HFFc6 (cell line): Measurements from ENCODE around the gene PAK6. TPM values are rescaled to one million over a fixed set of nuclear protein-coding genes. Genes with fewer than 3 reads are reported as not detected.
A peak's percentile ranks its signal among the peaks of the same experiment; 100 is the strongest.

ENCODE experiments used
- DNase-seq: peaks from one replicate; pipeline ENCODE4 v3.0.0-alpha.2; 2018
- H3K27ac Mint-ChIP-seq: 2 replicates; pipeline ENCODE4 v1.8.0; 2020; ENCODE audit warnings: mild to moderate bottlenecking, mixed read lengths
- H3K27me3 Mint-ChIP-seq: 2 replicates; pipeline ENCODE4 v1.8.0; 2021; ENCODE audit warnings: mild to moderate bottlenecking, moderate library complexity, mixed read lengths; ENCODE audit not compliant: insufficient read depth
- H3K36me3 Mint-ChIP-seq: 2 replicates; pipeline ENCODE4 v1.8.0; 2021; ENCODE audit warnings: low read depth, mixed read lengths
- H3K4me1 Mint-ChIP-seq: 2 replicates; pipeline ENCODE4 v1.8.0; 2020; ENCODE audit warnings: low read depth, mixed read lengths
- H3K4me3 Mint-ChIP-seq: 2 replicates; pipeline ENCODE4 v1.8.0; 2020; ENCODE audit warnings: mild to moderate bottlenecking, moderate library complexity, mixed read lengths
- H3K9me3 Mint-ChIP-seq: 2 replicates; pipeline ENCODE4 v1.8.0; 2020; ENCODE audit warnings: mild to moderate bottlenecking, mixed read lengths
- total RNA-seq, 6 experiments: library from RNA; stranded (reverse); fragmentation: NEBNext Ultra II Directional; extraction: Animal tissue kit (Norgen Biotek cat#: 25700); gene quantifications; 2 replicates in 1 of 6; 3 replicates in 5 of 6; pipeline ENCODE4 v1.2.3, GENCODE V29; 2021
- TF ChIP-seq, protein P1 (sequence below): fragments of 200-600 bp; sonication (generic); IDR thresholded peaks from 2 replicates; pipeline ENCODE4 v1.5.0; 2021; ENCODE audit warnings: antibody characterized with exemption, mild to moderate bottlenecking

PAK6 gene
- total RNA-seq, 6 experiments from 2014 or later = not detected

GRCh38 chr15:40259021-40259420 is 20.2 kb downstream of the PAK6 start:
- no peaks in the 10 kb centered on the region for H3K36me3 Mint-ChIP-seq
- no peak overlapping the region for H3K27ac Mint-ChIP-seq
- H3K9me3 Mint-ChIP-seq = no peaks in the 10 kb centered on the region
- H3K27me3 Mint-ChIP-seq = peaks cover 14% of the 10 kb centered on the region
- no peak overlapping the region for H3K4me3 Mint-ChIP-seq
- no peak for DNase-seq
- TF ChIP-seq, protein P1, sequence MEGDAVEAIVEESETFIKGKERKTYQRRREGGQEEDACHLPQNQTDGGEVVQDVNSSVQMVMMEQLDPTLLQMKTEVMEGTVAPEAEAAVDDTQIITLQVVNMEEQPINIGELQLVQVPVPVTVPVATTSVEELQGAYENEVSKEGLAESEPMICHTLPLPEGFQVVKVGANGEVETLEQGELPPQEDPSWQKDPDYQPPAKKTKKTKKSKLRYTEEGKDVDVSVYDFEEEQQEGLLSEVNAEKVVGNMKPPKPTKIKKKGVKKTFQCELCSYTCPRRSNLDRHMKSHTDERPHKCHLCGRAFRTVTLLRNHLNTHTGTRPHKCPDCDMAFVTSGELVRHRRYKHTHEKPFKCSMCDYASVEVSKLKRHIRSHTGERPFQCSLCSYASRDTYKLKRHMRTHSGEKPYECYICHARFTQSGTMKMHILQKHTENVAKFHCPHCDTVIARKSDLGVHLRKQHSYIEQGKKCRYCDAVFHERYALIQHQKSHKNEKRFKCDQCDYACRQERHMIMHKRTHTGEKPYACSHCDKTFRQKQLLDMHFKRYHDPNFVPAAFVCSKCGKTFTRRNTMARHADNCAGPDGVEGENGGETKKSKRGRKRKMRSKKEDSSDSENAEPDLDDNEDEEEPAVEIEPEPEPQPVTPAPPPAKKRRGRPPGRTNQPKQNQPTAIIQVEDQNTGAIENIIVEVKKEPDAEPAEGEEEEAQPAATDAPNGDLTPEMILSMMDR = no peak
- peaks cover 37% of the 10 kb centered on the region for H3K4me1 Mint-ChIP-seq

DNA sequence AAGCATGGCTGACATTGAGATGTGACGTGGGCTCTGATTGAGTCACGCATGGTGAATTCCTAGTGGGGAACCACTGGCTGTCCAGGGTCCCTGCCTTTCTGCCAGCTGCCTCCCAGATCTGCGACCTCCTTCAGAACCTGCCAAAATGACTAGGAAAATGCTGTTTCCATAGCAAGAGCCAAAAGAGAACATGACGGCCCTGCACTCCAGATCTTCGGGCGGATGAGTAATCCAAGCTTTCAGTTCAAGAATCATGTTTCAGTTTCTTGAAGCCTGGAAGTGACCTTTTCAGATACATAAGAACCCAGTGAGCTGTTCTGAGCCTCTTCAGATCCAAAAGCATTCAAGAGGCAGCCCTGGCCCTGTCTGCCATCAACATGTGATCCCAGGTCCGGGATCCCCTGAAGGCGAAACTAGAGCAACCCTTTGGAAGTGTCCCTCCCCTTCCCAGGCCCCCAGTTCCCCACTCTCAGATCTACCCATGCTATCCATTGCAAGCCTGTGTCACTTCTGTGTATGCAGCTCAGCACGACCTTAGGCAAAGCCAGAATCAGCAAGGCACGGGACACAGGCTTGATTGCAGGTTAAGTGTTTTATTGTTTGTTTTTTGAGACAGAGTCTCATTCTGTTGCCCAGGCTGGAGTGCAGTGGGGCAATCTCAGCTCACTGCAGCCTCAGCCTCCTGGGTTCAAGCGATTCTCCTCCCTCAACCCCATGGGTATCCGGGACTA is 24.3 kb downstream of the PAK6 start:
- Mint-ChIP-seq H3K9me3 (no peaks in the 10 kb centered on the region), H3K36me3 (no peaks in the 10 kb centered on the region), H3K27me3 (peaks cover 6% of the 10 kb centered on the region; the same call in 1 of the 2 replicates), H3K4me1 (peaks cover 34% of the 10 kb centered on the region), H3K4me3 (peak overlapping the region; percentile 44), H3K27ac (peak overlapping the region; percentile 75)
- TF ChIP-seq, protein P1 = peak; percentile 29; the same call in 1 of the 2 replicates
- peak; percentile 50 for DNase-seq

- Mint-ChIP-seq H3K4me3 (no peak overlapping the region), H3K27me3 (peaks cover 5% of the 10 kb centered on the region; the same call in 1 of the 2 replicates), H3K36me3 (no peaks in the 10 kb centered on the region), H3K27ac (no peak overlapping the region), H3K4me1 (peaks cover 24% of the 10 kb centered on the region), H3K9me3 (no peaks in the 10 kb centered on the region)
- TF ChIP-seq, protein P1 = no peak
- no peak for DNase-seq
Observed at GRCh38 chr15:40264321-40265153, 25.7 kb downstream of the PAK6 start.

DNA sequence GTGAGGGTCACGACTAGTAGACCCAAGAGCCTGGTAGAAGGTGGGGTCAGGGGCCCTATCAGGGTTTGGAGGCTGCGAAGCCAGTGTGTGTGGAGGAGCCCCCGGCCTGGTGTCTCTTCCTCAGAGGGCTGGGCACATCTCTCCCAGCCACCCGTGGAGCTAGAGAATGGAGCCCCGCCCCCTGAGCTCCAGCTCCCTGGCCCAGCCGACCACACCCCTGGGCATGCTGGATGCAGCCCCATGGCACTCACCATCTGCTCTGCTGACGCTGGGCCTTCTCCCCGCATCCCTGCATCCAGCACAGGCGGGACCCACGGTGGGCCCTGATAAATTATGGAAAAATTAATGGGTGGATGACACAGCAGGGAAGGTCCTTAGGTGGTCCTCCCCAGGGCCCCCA is 26.5 kb downstream of the PAK6 start:
- TF ChIP-seq, protein P1 = no peak
- H3K4me1 Mint-ChIP-seq = peaks cover 24% of the 10 kb centered on the region
- no peak for DNase-seq
- H3K9me3 Mint-ChIP-seq = no peaks in the 10 kb centered on the region
- no peak overlapping the region for H3K27ac Mint-ChIP-seq
- no peaks in the 10 kb centered on the region for H3K36me3 Mint-ChIP-seq
- H3K4me3 Mint-ChIP-seq = no peak overlapping the region
- peaks cover 8% of the 10 kb centered on the region for H3K27me3 Mint-ChIP-seq

GRCh38 chr15:40265875-40266274 is 27.0 kb downstream of the PAK6 start:
- TF ChIP-seq, protein P1 = no peak
- H3K4me3 Mint-ChIP-seq = no peak overlapping the region
- H3K27me3 Mint-ChIP-seq = peaks cover 11% of the 10 kb centered on the region
- H3K36me3 Mint-ChIP-seq = no peaks in the 10 kb centered on the region
- no peak for DNase-seq
- peaks cover 24% of the 10 kb centered on the region for H3K4me1 Mint-ChIP-seq
- H3K9me3 Mint-ChIP-seq = no peaks in the 10 kb centered on the region
- no peak overlapping the region for H3K27ac Mint-ChIP-seq
